ENCODE data around the gene BTN3A1. TPM values are rescaled to one million over a fixed set of nuclear protein-coding genes. Genes with fewer than 3 reads are reported as not detected.

Gene BTN3A1
- total and polyA plus RNA-seq, 2 of the 8 experiments (the other 6 are each of a cell fraction or from before 2014, with no cell fraction given): 4.7 to 5.6 TPM

DNA sequence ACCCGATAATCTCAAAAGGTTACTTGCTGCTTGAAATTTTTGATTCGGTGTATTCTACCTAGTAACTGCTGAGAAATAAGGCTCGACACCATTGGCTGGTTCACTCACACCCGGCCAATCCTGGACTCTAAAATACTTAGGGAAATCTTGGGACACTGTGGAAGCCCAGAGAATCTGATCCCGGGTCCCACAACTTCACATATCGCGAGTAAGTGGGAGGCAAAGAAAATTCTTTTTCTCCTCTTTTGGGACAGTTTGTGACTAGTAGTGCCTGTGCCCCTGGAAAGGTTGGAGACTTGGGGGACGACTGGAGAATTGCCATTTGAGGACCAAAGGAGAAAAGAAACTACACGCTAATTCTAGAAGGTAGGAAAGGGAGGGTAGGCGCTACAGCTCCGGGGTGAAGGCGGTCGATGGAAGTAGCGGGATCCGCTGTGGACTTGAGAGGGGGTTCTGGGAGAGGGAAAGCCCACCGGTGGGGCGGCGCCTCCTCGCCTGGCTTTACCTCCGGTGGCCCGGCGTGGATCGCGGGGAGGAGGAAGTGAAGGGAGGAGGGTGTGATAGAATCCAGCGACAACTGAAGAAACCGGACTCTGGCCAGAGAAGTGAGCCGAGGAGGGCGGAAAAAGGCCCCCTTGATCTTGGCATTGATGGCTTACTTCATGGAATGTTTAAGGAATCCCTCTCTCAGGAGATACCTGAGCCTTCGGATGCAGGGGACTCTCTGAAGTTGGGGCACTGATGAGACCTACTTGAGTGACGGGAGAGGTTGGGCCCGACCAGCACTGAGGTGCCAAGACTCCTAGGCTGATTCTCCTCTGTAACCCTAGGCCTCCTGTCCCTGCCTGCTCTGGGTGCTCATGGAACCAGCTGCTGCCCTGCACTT is 19.4 kb downstream of the BTN3A1 start:
- Histone ChIP-seq H3K23me2 (ENCODE audit: low read depth, low read length) (peaks cover 3% of the 10 kb centered on the region; the same call in 1 of the 2 replicates), H3K4me3 (ENCODE audit: extremely low read depth in 1 of 4, insufficient read depth in 2 of 4, low read depth in 3 of 4, low read length in 4 of 4) (peak overlapping the region; percentile 71 to 89 (median 82)), H3K4me1 (replicated peaks in 1 of 4; ENCODE audit: control insufficient read depth in 3 of 4, insufficient read depth in 4 of 4, low read length in 3 of 4) (peaks cover 0 to 7% (median 1%) of the 10 kb centered on the region in 4 experiments; a peak in 2 of 7 replicates), H2BK12ac (ENCODE audit: low read depth, low read length) (no peak overlapping the region), H3K36me3 (ENCODE audit: control insufficient read depth in 2 of 4, insufficient read depth in 4 of 4, low read length in 3 of 4) (no peaks in the 10 kb centered on the region; a peak in 2 of 8 replicates), H4K91ac (replicated peaks; ENCODE audit: insufficient read length, low read length) (no peak overlapping the region), H4K20me1 (replicated peaks in 1 of 2; ENCODE audit: control insufficient read depth in 1 of 2, insufficient read depth in 2 of 2, low read length in 2 of 2) (no peaks in the 10 kb centered on the region), H2BK20ac (ENCODE audit: low read length) (no peak overlapping the region), H2BK15ac (ENCODE audit: low read length) (no peak overlapping the region), H4K8ac (ENCODE audit: extremely low read depth, insufficient read depth, low read length) (peak overlapping the region; percentile 59; the same call in 1 of the 2 replicates), H3K4me2 (ENCODE audit: insufficient read depth in 1 of 2, low read depth in 2 of 2, low read length in 2 of 2) (peak overlapping the region; percentile 66 to 83), H3K79me2 (ENCODE audit: control insufficient read depth in 1 of 2, insufficient read depth in 2 of 2, low read length in 2 of 2) (no peaks in the 10 kb centered on the region), H2BK5ac (ENCODE audit: low read depth, low read length) (no peak overlapping the region; the same call in 1 of the 2 replicates), H3K9ac (replicated peaks in 1 of 4; ENCODE audit: extremely low read depth in 1 of 4, low read depth in 3 of 4, low read length in 3 of 4) (peak overlapping the region; percentile 70 to 86 (median 76); a peak in 6 of 7 replicates), H3K4ac (replicated peaks; ENCODE audit: insufficient read length, low read depth, low read length) (no peak overlapping the region), H3K27ac (ENCODE audit: low read depth, low read length) (0 out of 2 replicates have a peak overlapping the region, but pooled peaks have one; percentile 46), H2BK120ac (replicated peaks; ENCODE audit: low read depth, low read length) (no peak overlapping the region), H3K79me1 (ENCODE audit: low read depth, low read length) (no peaks in the 10 kb centered on the region), H2AK5ac (ENCODE audit: low read depth, low read length) (no peak overlapping the region), H2AFZ (ENCODE audit: low read length) (peak overlapping the region; percentile 97; the same call in 1 of the 2 replicates), H3K18ac (ENCODE audit: extremely low read depth, low read length) (peak overlapping the region; percentile 26), H3K27me3 (replicated peaks in 1 of 4; ENCODE audit: control insufficient read depth in 3 of 4, extremely low read depth in 1 of 4, insufficient read depth in 3 of 4, low read length in 3 of 4) (no peaks in the 10 kb centered on the region), H3K9me3 (ENCODE audit: insufficient read depth in 2 of 2, low read depth in 1 of 2, low read length in 1 of 2) (peaks cover 9 to 11% of the 10 kb centered on the region in 2 experiments; a peak in 3 of 4 replicates), H4K5ac (ENCODE audit: insufficient read length, low read depth, low read length) (no peak overlapping the region), H3K56ac (replicated peaks; ENCODE audit: insufficient read length, low read depth, low read length) (no peak overlapping the region), H3K23ac (ENCODE audit: insufficient read length) (no peak overlapping the region), H3K14ac (ENCODE audit: insufficient read length) (no peak overlapping the region)
- 1% methylated on average over 29 of the region's 31 CpGs; no CpG with 5 or more reads in 1 of the 2 experiments for WGBS, 2 experiments (ENCODE audit: extremely low coverage in 1 of 2, insufficient coverage in 1 of 2, insufficient read length in 1 of 2, insufficient replicate concordance in 2 of 2, low coverage in 1 of 2, low lambda C conversion rate in 2 of 2, missing lambda C conversion rate in 1 of 2)
- POLR2A ChIA-PET (ENCODE audit: partially characterized antibody): no interaction called here
- DNase-seq (ENCODE audit: low read depth in 1 of 2, low spot score in 2 of 2) (peak; percentile 34 to 76), FAIRE-seq (peak; percentile 19)
- CTCF ChIA-PET (ENCODE audit: partially characterized antibody): interaction anchor here (0.6 to 3.1 kb wide), 10 partner anchors 10 to 99 kb away, joined by 3 to 15 read pairs (median 4); partner anchors contain the start of gene BTN2A2
- TF ChIP-seq PHF8 (conservative IDR thresholded peaks at IDR 0.05; ENCODE audit: low read depth, low read length): 0 out of 2 replicates have a peak, but pooled peaks have one; percentile 36
- TF ChIP-seq HDAC2 (IDR thresholded peaks at IDR 0.05; ENCODE audit: borderline replicate concordance in 1 of 2, low read depth in 2 of 2, low read length in 2 of 2): 0 out of 4 replicates have a peak, but pooled peaks have one; percentile 21 to 73
- TF ChIP-seq RFX5 (IDR thresholded peaks at IDR 0.05; ENCODE audit: borderline replicate concordance, low read depth, low read length): peak; percentile 97
- peak; percentile 80 for TF ChIP-seq SP1 (IDR thresholded peaks at IDR 0.05; ENCODE audit: low read depth, low read length)
- TF ChIP-seq RNF2 (IDR thresholded peaks at IDR 0.05; ENCODE audit: borderline replicate concordance, low read depth, low read length, missing control alignments, poor library complexity, severe bottlenecking): no peak
- peak; percentile 87 for TF ChIP-seq CREB1 (IDR thresholded peaks at IDR 0.05)
- TF ChIP-seq POU5F1 (IDR thresholded peaks at IDR 0.05; ENCODE audit: low read depth, low read length): no peak
- peak; percentile 84 for TF ChIP-seq CHD2 (IDR thresholded peaks at IDR 0.05; ENCODE audit: low read length)
- TF ChIP-seq ASH2L (IDR thresholded peaks at IDR 0.05; ENCODE audit: low read length): peak; percentile 52

All from H1 (cell line).